K562 (cell line): ENCODE measurements around the gene B4GALNT3. TPM values are rescaled to one million over a fixed set of nuclear protein-coding genes. Genes with fewer than 3 reads are reported as not detected.

Experiments
- CBX3 ChIP-seq, 2 experiments: IDR thresholded peaks; 1 replicate in 1 of 2; 2 replicates in 1 of 2; pipeline ENCODE4 v1.6.1; 2012; ENCODE audit warnings: inconsistent platforms in 2 of 2, low read length in 2 of 2, borderline replicate concordance in 1 of 2, control low read depth in 1 of 2
- DDX20 ChIP-seq: fragments of 450-650 bp; IDR thresholded peaks from 2 replicates; pipeline ENCODE4 v1.6.1; 2016; ENCODE audit warnings: missing genetic modification characterization, low read depth, mild to moderate bottlenecking, missing compliant biosample characterization, moderate library complexity
- KHSRP ChIP-seq: fragments of 450-650 bp; IDR thresholded peaks from 2 replicates; pipeline ENCODE4 v1.6.1; 2017
- NR4A1 ChIP-seq, 2 experiments: fragments of 250-450 bp in 1 of 2; fragments of 450-650 bp in 1 of 2; sonication (Bioruptor Pico) in 1 of 2; IDR thresholded peaks; 2 replicates each; pipeline versions ENCODE4 v1.4.0 to v1.6.1; 2016 to 2020; ENCODE audit warnings: mild to moderate bottlenecking in 2 of 2, missing compliant biosample characterization in 1 of 2, missing genetic modification characterization in 1 of 2, moderate library complexity in 1 of 2
- POU5F1 ChIP-seq: fragments of 150-350 bp; IDR thresholded peaks from 2 replicates; pipeline ENCODE4 v1.6.1; 2014; ENCODE audit warnings: borderline replicate concordance, low read length, low read depth, mild to moderate bottlenecking; ENCODE audit not compliant: partially characterized antibody
- ZBTB40 ChIP-seq, 2 experiments: fragments of 450-650 bp in 1 of 2; sonication (generic) in 1 of 2; formaldehyde crosslinking in 1 of 2; IDR thresholded peaks; 2 replicates each; pipeline versions ENCODE4 v1.7.1 to v1.9.0; 2016 to 2022; ENCODE audit warnings: inconsistent platforms in 1 of 2, mild to moderate bottlenecking in 1 of 2, missing genetic modification reagents in 1 of 2
- polyA plus RNA-seq, 8 experiments: library from polyadenylated mRNA; depleted of rRNA in 4 of 8; stranded (reverse) in 5 of 8; unstranded in 3 of 8; fragments of >200 nt; fragmentation: Nextera tagmentation in 2 of 8; fragmentation: Illumina TruSeq in 1 of 8; extraction: Ambion mirVana in 2 of 8; extraction: Trizol in 1 of 8; gene quantifications; 2 replicates each; pipeline versions ENCODE4 v1.2.1 to v1.2.3, GENCODE V29; 2011 to 2014; ENCODE audit warnings: inconsistent platforms in 1 of 8, missing spikeins in 1 of 8
- total RNA-seq, 7 experiments: library from RNA; depleted of rRNA in 6 of 7; stranded (reverse); fragments of >200 nt in 6 of 7; fragmentation: Illumina TruSeq in 2 of 7; extraction: Trizol in 2 of 7; gene quantifications; 2 replicates each; pipeline versions ENCODE4 v1.2.1 to v1.2.3, GENCODE V29; 2011 to 2021; ENCODE audit warnings: low replicate concordance in 1 of 7

B4GALNT3 gene
- total and polyA plus RNA-seq, 9 of the 15 experiments (the other 6 are each of a cell fraction or from before 2014, with no cell fraction given) = 0.04 to 0.36 (median 0.10) TPM; not detected in 6

- TF ChIP-seq ZBTB40 (IDR thresholded peaks at IDR 0.05) (no peak), ZBTB40 (CRISPR knock-in tag; IDR thresholded peaks at IDR 0.05) (no peak), NR4A1 (CRISPR knock-in tag; IDR thresholded peaks at IDR 0.05) (no peak), NR4A1 (tag; IDR thresholded peaks at IDR 0.05) (peak; percentile 68; the same call in 1 of the 2 replicates), POU5F1 (no peak), KHSRP (peak; percentile 57; the same call in 1 of the 2 replicates), CBX3 (IDR thresholded peaks at IDR 0.05; ENCODE audit: borderline replicate concordance in 1 of 2, low read length in 2 of 2) (no peak), DDX20 (tag) (no peak)
Observed at GRCh38 chr12:591167-592023, 131.7 kb downstream of the B4GALNT3 start (continued).
